CD1c-positive myeloid dendritic cell (primary cell): ENCODE measurements around the gene ATP8A2.

ENCODE experiments used
- DNase-seq: peaks from one replicate; pipeline ENCODE4 v3.0.0-alpha.2; 2016; ENCODE audit errors: extremely low spot score

The ATP8A2 gene

GRCh38 chr13:25965596-25965995 lies 593.8 kb downstream of the ATP8A2 start:
- DNase-seq, result no peak

- DNase-seq, result no peak
Measured at GRCh38 chr13:25966086-25966485, 594.3 kb downstream of the ATP8A2 start.

GRCh38 chr13:25967144-25967543 lies 595.4 kb downstream of the ATP8A2 start:
- DNase-seq, result no peak

- no peak for DNase-seq
Measured at GRCh38 chr13:25971047-25971446, 599.3 kb downstream of the ATP8A2 start.

GRCh38 chr13:25971459-25972145 lies 599.8 kb downstream of the ATP8A2 start:
- DNase-seq, result no peak

- DNase-seq, result no peak
Measured at GRCh38 chr13:25973085-25973484, 601.3 kb downstream of the ATP8A2 start.

- peak; percentile 3 for DNase-seq
Measured at GRCh38 chr13:25973576-25973975, 601.8 kb downstream of the ATP8A2 start.

GRCh38 chr13:25977216-25977615 lies 605.4 kb downstream of the ATP8A2 start:
- no peak for DNase-seq

- no peak for DNase-seq
Measured at GRCh38 chr13:25977671-25978070, 605.9 kb downstream of the ATP8A2 start.

- no peak for DNase-seq
Measured at GRCh38 chr13:25978961-25979360, 607.2 kb downstream of the ATP8A2 start.

GRCh38 chr13:25979371-25979770 lies 607.6 kb downstream of the ATP8A2 start:
- no peak for DNase-seq

GRCh38 chr13:25980255-25980654 lies 608.5 kb downstream of the ATP8A2 start:
- no peak for DNase-seq

- DNase-seq, result no peak
Measured at GRCh38 chr13:25981060-25981459, 609.3 kb downstream of the ATP8A2 start.

GRCh38 chr13:25982907-25983306 lies 611.1 kb downstream of the ATP8A2 start:
- DNase-seq, result no peak

- DNase-seq, result no peak
Measured at GRCh38 chr13:25987987-25988386, 616.2 kb downstream of the ATP8A2 start.

GRCh38 chr13:25988661-25989060 lies 616.9 kb downstream of the ATP8A2 start:
- DNase-seq, result no peak

- DNase-seq, result no peak
Measured at GRCh38 chr13:25990801-25991200, 619.0 kb downstream of the ATP8A2 start.

- DNase-seq, result no peak
Measured at GRCh38 chr13:25992076-25992475, 620.3 kb downstream of the ATP8A2 start.

GRCh38 chr13:26007261-26008125 lies 635.7 kb downstream of the ATP8A2 start:
- no peak for DNase-seq

- DNase-seq, result no peak
Measured at GRCh38 chr13:26010487-26011207, 638.9 kb downstream of the ATP8A2 start.

GRCh38 chr13:26011208-26011573 lies 639.4 kb downstream of the ATP8A2 start:
- no peak for DNase-seq

GRCh38 chr13:26011996-26012821 lies 640.4 kb downstream of the ATP8A2 start:
- DNase-seq, result peak; percentile 5
